GM23248 (cell line): ENCODE results near the gene NAT14. TPM values are rescaled to one million over a fixed set of nuclear protein-coding genes. Genes with fewer than 3 reads are reported as not detected.

Source experiments
- DNase-seq: peaks from one replicate; pipeline ENCODE4 v3.0.0-alpha.2; 2015
- H2AFZ ChIP-seq: fragments of 200-600 bp; sonication (generic); 2 replicates; pipeline ENCODE4 v1.6.1; 2016; ENCODE audit warnings: antibody characterized with exemption
- H3F3A ChIP-seq: fragments of 200-600 bp; sonication (generic); 2 replicates; pipeline ENCODE4 v1.6.1; 2016; ENCODE audit warnings: mild to moderate bottlenecking, antibody characterized with exemption, mixed run types; ENCODE audit not compliant: insufficient read depth
- H3K27ac ChIP-seq: fragments of 200-600 bp; sonication (generic); 2 replicates; pipeline ENCODE4 v1.5.1; 2016; ENCODE audit warnings: mild to moderate bottlenecking
- H3K27me3 ChIP-seq: fragments of 200-600 bp; sonication (generic); replicated peaks from 2 replicates; pipeline ENCODE4 v1.6.1; 2016; ENCODE audit warnings: mild to moderate bottlenecking; ENCODE audit not compliant: insufficient read depth
- H3K36me3 ChIP-seq: fragments of 200-600 bp; sonication (generic); 2 replicates; pipeline ENCODE4 v1.6.1; 2016; ENCODE audit warnings: low read depth, mild to moderate bottlenecking
- H3K4me1 ChIP-seq: fragments of 200-600 bp; sonication (generic); 2 replicates; pipeline ENCODE4 v1.6.1; 2016; ENCODE audit warnings: mild to moderate bottlenecking; ENCODE audit not compliant: insufficient read depth
- H3K4me2 ChIP-seq: fragments of 200-600 bp; sonication (generic); one replicate; pipeline ENCODE4 v1.6.1; 2016; ENCODE audit warnings: mild to moderate bottlenecking; ENCODE audit not compliant: unreplicated experiment
- H3K4me3 ChIP-seq: fragments of 200-600 bp; sonication (generic); 2 replicates; pipeline ENCODE4 v1.5.1; 2016; ENCODE audit warnings: mild to moderate bottlenecking
- H3K79me2 ChIP-seq: fragments of 200-600 bp; sonication (generic); 2 replicates; pipeline ENCODE4 v1.6.1; 2016; ENCODE audit warnings: mild to moderate bottlenecking; ENCODE audit not compliant: insufficient read depth
- H3K9ac ChIP-seq: fragments of 200-600 bp; sonication (generic); 2 replicates; pipeline ENCODE4 v1.6.1; 2016; ENCODE audit warnings: mild to moderate bottlenecking
- H3K9me2 ChIP-seq: fragments of 200-600 bp; sonication (generic); 2 replicates; pipeline ENCODE4 v1.6.1; 2016; ENCODE audit warnings: mixed run types, mild to moderate bottlenecking, moderate library complexity; ENCODE audit not compliant: insufficient read depth
- H3K9me3 ChIP-seq: fragments of 200-600 bp; sonication (generic); one replicate; pipeline ENCODE4 v1.6.1; 2017; ENCODE audit warnings: low read depth
- H4K20me1 ChIP-seq: fragments of 200-600 bp; sonication (generic); 2 replicates; pipeline ENCODE4 v1.6.0; 2016; ENCODE audit not compliant: insufficient read depth
- EZH2 ChIP-seq: fragments of 200-600 bp; sonication (generic); IDR thresholded peaks from 2 replicates; pipeline ENCODE4 v1.6.1; 2018; ENCODE audit warnings: antibody characterized with exemption, mild to moderate bottlenecking; ENCODE audit not compliant: insufficient read depth, poor library complexity, severe bottlenecking
- EZH2phosphoT487 ChIP-seq: fragments of 200-600 bp; sonication (generic); IDR thresholded peaks from 2 replicates; pipeline ENCODE4 v1.6.1; 2018; ENCODE audit warnings: antibody characterized with exemption, moderate library complexity, mild to moderate bottlenecking, low read depth; ENCODE audit not compliant: insufficient read depth
- WGBS, 2 experiments: methylation state at CpG; one replicate each; pipeline ENCODE4 v1.1.6; 2015 to 2017; ENCODE audit warnings: low lambda C conversion rate in 2 of 2, low coverage in 1 of 2; ENCODE audit errors: missing lambda C conversion rate in 2 of 2; 5-methylcytosine and 5-hydroxymethylcytosine counted together
- in situ Hi-C: fragments of 300-500 bp; cut with MboI; formaldehyde crosslinking; loops from 2 replicates; pipeline ENCODE4 v1.15.0; 2020
- polyA plus RNA-seq: library from polyadenylated mRNA; unstranded; fragments of >200 nt; fragmentation: Nextera tagmentation; extraction: Ambion mirVana; gene quantifications from 2 replicates; pipeline ENCODE4 v1.2.1, GENCODE V29; 2016
- total RNA-seq: library from RNA; depleted of rRNA; stranded (reverse); fragments of >200 nt; shearing (Covaris generic); gene quantifications from 2 replicates; pipeline ENCODE4 v1.2.3, GENCODE V29; 2014; rRNA removed

NAT14 gene
- total and polyA plus RNA-seq, 2 experiments from 2014 or later = 12.0 to 13.4 TPM

DNA sequence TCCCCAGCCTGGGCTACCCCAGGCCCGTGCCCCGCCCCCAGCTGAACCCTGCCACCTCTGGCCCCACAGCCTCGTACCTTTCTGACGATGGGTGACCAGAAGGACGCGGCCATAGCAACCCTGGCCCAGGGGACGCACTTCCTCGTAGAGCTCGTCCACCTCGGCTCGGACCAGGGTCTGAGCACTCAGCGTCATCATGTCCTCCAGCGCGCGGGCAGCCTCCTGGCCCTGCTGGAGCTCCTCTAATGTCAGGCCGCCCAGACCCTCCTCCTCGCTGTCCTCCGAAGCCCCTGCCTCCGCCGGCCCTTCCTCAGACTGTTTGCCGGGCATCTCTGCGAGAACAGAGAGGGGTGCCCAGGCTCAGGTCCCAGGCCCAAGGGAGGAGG is 51.0 kb downstream of the NAT14 start:
- in situ Hi-C loops = no loop called here
- Histone ChIP-seq H3F3A (no peaks in the 10 kb centered on the region), H3K4me2 (no peak overlapping the region), H3K9ac (no peak overlapping the region), H3K4me3 (no peak overlapping the region), H3K4me1 (no peaks in the 10 kb centered on the region), H3K27me3 (no peaks in the 10 kb centered on the region), H3K9me2 (no peaks in the 10 kb centered on the region), H4K20me1 (no peaks in the 10 kb centered on the region), H3K79me2 (no peaks in the 10 kb centered on the region), H2AFZ (no peak overlapping the region), H3K9me3 (no peaks in the 10 kb centered on the region), H3K27ac (no peak overlapping the region), H3K36me3 (no peaks in the 10 kb centered on the region)
- DNase-seq = no peak
- 82 to 86% methylated on average over 19 to 22 of the region's 22 CpGs for WGBS, 2 experiments
- TF ChIP-seq EZH2phosphoT487 = no peak
- no peak for TF ChIP-seq EZH2

DNA sequence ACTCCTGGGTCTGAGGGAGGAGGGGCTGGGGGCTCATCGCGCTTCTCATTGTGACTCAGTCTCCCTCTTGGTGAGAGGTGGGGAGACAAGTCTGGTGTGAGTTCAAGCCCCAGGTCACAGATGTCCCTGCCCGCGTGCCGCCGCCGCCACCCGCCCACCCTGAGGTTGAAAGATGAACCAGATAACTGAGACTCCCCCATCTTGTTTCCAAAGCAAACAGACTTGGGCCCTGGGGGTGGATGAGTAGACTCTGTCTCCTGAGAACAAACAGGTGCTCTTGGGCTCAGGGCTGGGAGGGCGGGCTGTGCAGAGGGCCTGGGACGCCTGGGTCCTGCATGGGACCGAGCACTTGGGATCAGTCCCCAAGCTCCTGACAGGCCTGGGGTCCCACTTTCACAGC is 51.4 kb downstream of the NAT14 start:
- TF ChIP-seq EZH2phosphoT487 (no peak), EZH2 (no peak)
- H3K9me3 ChIP-seq = no peaks in the 10 kb centered on the region
- H2AFZ ChIP-seq = no peak overlapping the region
- no peak overlapping the region for H3K27ac ChIP-seq
- H3K4me1 ChIP-seq = no peaks in the 10 kb centered on the region
- H3K27me3 ChIP-seq = no peaks in the 10 kb centered on the region
- no peaks in the 10 kb centered on the region for H3K79me2 ChIP-seq
- in situ Hi-C loops = no loop called here
- no peak overlapping the region for H3K9ac ChIP-seq
- no peak overlapping the region for H3K4me3 ChIP-seq
- DNase-seq = no peak
- H3K9me2 ChIP-seq = no peaks in the 10 kb centered on the region
- no peaks in the 10 kb centered on the region for H3K36me3 ChIP-seq
- WGBS, 2 experiments = 89 to 100% methylated on average over 1 to 11 of the region's 11 CpGs
- no peaks in the 10 kb centered on the region for H4K20me1 ChIP-seq
- no peak overlapping the region for H3K4me2 ChIP-seq
- H3F3A ChIP-seq = no peaks in the 10 kb centered on the region

Other genes with a start within 250 kb of the NAT14 start
- 36.2 and 36.9 TPM in 2 replicates for gene PPP6R1, start 226.2 kb upstream of the NAT14 start, total RNA-seq
- gene PPP6R1, start 226.2 kb upstream of the NAT14 start, polyA plus RNA-seq = 9.7 and 12.1 TPM in 2 replicates
- gene HSPBP1, start 205.1 kb upstream of the NAT14 start, total RNA-seq = 31.9 and 42.5 TPM in 2 replicates
- gene HSPBP1, start 205.1 kb upstream of the NAT14 start, polyA plus RNA-seq = 60.2 and 62.5 TPM in 2 replicates
- 1.9 and 11.9 TPM in 2 replicates for gene BRSK1, start 201.2 kb upstream of the NAT14 start, total RNA-seq
- gene BRSK1, start 201.2 kb upstream of the NAT14 start, polyA plus RNA-seq = 0.39 and 0.55 TPM in 2 replicates
- not detected in 2 replicates for gene TMEM150B, start 159.8 kb upstream of the NAT14 start, total RNA-seq
- not detected in 2 replicates for gene TMEM150B, start 159.8 kb upstream of the NAT14 start, polyA plus RNA-seq
- gene KMT5C, start 145.3 kb upstream of the NAT14 start, total RNA-seq = 8.1 and 8.6 TPM in 2 replicates
- 1.9 and 2.7 TPM in 2 replicates for gene KMT5C, start 145.3 kb upstream of the NAT14 start, polyA plus RNA-seq
- not detected in 2 replicates for gene COX6B2, start 130.5 kb upstream of the NAT14 start, total RNA-seq
- not detected in 2 replicates for gene COX6B2, start 130.5 kb upstream of the NAT14 start, polyA plus RNA-seq
- not detected in 2 replicates for gene GARIN5B, start 121.9 kb upstream of the NAT14 start, total RNA-seq
- gene GARIN5B, start 121.9 kb upstream of the NAT14 start, polyA plus RNA-seq = not detected in 2 replicates
- 12.8 and 28.7 TPM in 2 replicates for gene IL11, start 114.7 kb upstream of the NAT14 start, total RNA-seq
- 6.7 and 6.9 TPM in 2 replicates for gene IL11, start 114.7 kb upstream of the NAT14 start, polyA plus RNA-seq
- gene TMEM190, start 108.4 kb upstream of the NAT14 start, total RNA-seq = not detected in 2 replicates
- gene TMEM190, start 108.4 kb upstream of the NAT14 start, polyA plus RNA-seq = 0.47 TPM in 1 of 2 replicates, not detected in the other
- 0.97 and 1.8 TPM in 2 replicates for gene TMEM238, start 100.9 kb upstream of the NAT14 start, total RNA-seq
- gene TMEM238, start 100.9 kb upstream of the NAT14 start, polyA plus RNA-seq = not detected in 2 replicates
- gene RPL28, start 99.3 kb upstream of the NAT14 start, total RNA-seq = 300 and 875 TPM in 2 replicates
- gene RPL28, start 99.3 kb upstream of the NAT14 start, polyA plus RNA-seq = 530 and 536 TPM in 2 replicates
- 54.4 and 82.2 TPM in 2 replicates for gene UBE2S, start 77.4 kb upstream of the NAT14 start, total RNA-seq
- 106 and 107 TPM in 2 replicates for gene UBE2S, start 77.4 kb upstream of the NAT14 start, polyA plus RNA-seq
- gene SHISA7, start 41.9 kb upstream of the NAT14 start, total RNA-seq = not detected in 2 replicates
- not detected in 2 replicates for gene SHISA7, start 41.9 kb upstream of the NAT14 start, polyA plus RNA-seq
- gene ISOC2, start 23.5 kb upstream of the NAT14 start, total RNA-seq = 103 and 116 TPM in 2 replicates
- 34.0 and 35.3 TPM in 2 replicates for gene ISOC2, start 23.5 kb upstream of the NAT14 start, polyA plus RNA-seq
- not detected in 2 replicates for gene C19orf85, start 20.4 kb upstream of the NAT14 start, total RNA-seq
- gene C19orf85, start 20.4 kb upstream of the NAT14 start, polyA plus RNA-seq = not detected in 2 replicates
- gene ZNF628, start 8.6 kb upstream of the NAT14 start, total RNA-seq = 1.7 and 4.3 TPM in 2 replicates
- gene ZNF628, start 8.6 kb upstream of the NAT14 start, polyA plus RNA-seq = 1.1 TPM in 2 replicates
- 12.6 and 14.4 TPM in 2 replicates for gene SSC5D, start 3.2 kb downstream of the NAT14 start, total RNA-seq
- gene SSC5D, start 3.2 kb downstream of the NAT14 start, polyA plus RNA-seq = 9.8 and 10.0 TPM in 2 replicates
- not detected in 2 replicates for gene SBK2, start 51.9 kb downstream of the NAT14 start, total RNA-seq
- not detected in 2 replicates for gene SBK2, start 51.9 kb downstream of the NAT14 start, polyA plus RNA-seq
- not detected in 2 replicates for gene SBK3, start 60.4 kb downstream of the NAT14 start, total RNA-seq
- gene SBK3, start 60.4 kb downstream of the NAT14 start, polyA plus RNA-seq = not detected in 2 replicates
- 7.1 and 7.9 TPM in 2 replicates for gene ZNF579, start 95.7 kb downstream of the NAT14 start, total RNA-seq
- gene ZNF579, start 95.7 kb downstream of the NAT14 start, polyA plus RNA-seq = 1.7 and 1.8 TPM in 2 replicates
- gene FIZ1, start 114.3 kb downstream of the NAT14 start, total RNA-seq = 3.4 and 5.6 TPM in 2 replicates
- gene FIZ1, start 114.3 kb downstream of the NAT14 start, polyA plus RNA-seq = 2.3 TPM in 2 replicates
- 9.9 and 17.8 TPM in 2 replicates for gene ZNF524, start 115.1 kb downstream of the NAT14 start, total RNA-seq
- 16.2 and 18.2 TPM in 2 replicates for gene ZNF524, start 115.1 kb downstream of the NAT14 start, polyA plus RNA-seq
- gene ZNF865, start 120.5 kb downstream of the NAT14 start, total RNA-seq = 1.3 and 1.5 TPM in 2 replicates
- gene ZNF865, start 120.5 kb downstream of the NAT14 start, polyA plus RNA-seq = 0.21 and 0.51 TPM in 2 replicates
- gene ZNF784, start 139.4 kb downstream of the NAT14 start, total RNA-seq = 3.0 and 4.2 TPM in 2 replicates
- gene ZNF784, start 139.4 kb downstream of the NAT14 start, polyA plus RNA-seq = 1.2 and 1.3 TPM in 2 replicates
- gene ZNF580, start 155.8 kb downstream of the NAT14 start, total RNA-seq = 7.0 and 11.7 TPM in 2 replicates
- 43.1 and 44.0 TPM in 2 replicates for gene ZNF580, start 155.8 kb downstream of the NAT14 start, polyA plus RNA-seq
- 8.5 and 12.1 TPM in 2 replicates for gene ZNF581, start 158.5 kb downstream of the NAT14 start, total RNA-seq
- 17.6 and 20.6 TPM in 2 replicates for gene ZNF581, start 158.5 kb downstream of the NAT14 start, polyA plus RNA-seq
- 11.3 and 12.0 TPM in 2 replicates for gene CCDC106, start 163.0 kb downstream of the NAT14 start, total RNA-seq
- 15.2 and 15.3 TPM in 2 replicates for gene CCDC106, start 163.0 kb downstream of the NAT14 start, polyA plus RNA-seq
- 128 and 150 TPM in 2 replicates for gene U2AF2, start 169.8 kb downstream of the NAT14 start, total RNA-seq
- gene U2AF2, start 169.8 kb downstream of the NAT14 start, polyA plus RNA-seq = 19.3 and 22.4 TPM in 2 replicates
- 82.2 and 103 TPM in 2 replicates for gene EPN1, start 190.0 kb downstream of the NAT14 start, total RNA-seq
- 48.8 and 53.1 TPM in 2 replicates for gene EPN1, start 190.0 kb downstream of the NAT14 start, polyA plus RNA-seq